PC-9 (cell line): ENCODE results near the gene SUCO. TPM values are rescaled to one million over a fixed set of nuclear protein-coding genes. Genes with fewer than 3 reads are reported as not detected.

ENCODE experiments used
- BruUV-seq: library from RNA; stranded (reverse); fragments of 400-500 nt; replicated peaks from 2 replicates; lab custom pipeline; 2021; lab: Mats Ljungman, UMichigan
- CTCF ChIA-PET: fragments of 300-600 bp; sonication (Branson Sonifier 250); formaldehyde crosslinking; loops from one replicate; lab custom pipeline; 2022; ENCODE audit warnings: antibody characterized with exemption; lab: Charles Lee
- POLR2A ChIA-PET: fragments of 300-600 bp; sonication (Branson Sonifier 250); formaldehyde crosslinking; loops from one replicate; lab custom pipeline; 2022; ENCODE audit warnings: antibody characterized with exemption; ENCODE audit not compliant: unreplicated experiment; lab: Charles Lee
- DNase-seq, 2 experiments: peaks; one replicate each; pipeline versions ENCODE4 v3.0.0 to v3.0.0-alpha.2; 2015 to 2022; ENCODE audit warnings: mixed read lengths in 1 of 2
- H2AFZ ChIP-seq: fragments of 200-600 bp; sonication (generic); 2 replicates; pipeline ENCODE4 v1.8.1; 2017; ENCODE audit warnings: antibody characterized with exemption
- H3F3A ChIP-seq: fragments of 200-600 bp; sonication (generic); 2 replicates; pipeline ENCODE4 v1.8.1; 2017; ENCODE audit warnings: antibody characterized with exemption, mild to moderate bottlenecking, low read depth; ENCODE audit not compliant: insufficient read depth
- H3K27ac ChIP-seq: fragments of 200-600 bp; sonication (generic); 2 replicates; pipeline ENCODE4 v1.6.1; 2016; ENCODE audit warnings: mixed run types
- H3K27me3 ChIP-seq: fragments of 200-600 bp; sonication (generic); 2 replicates; pipeline ENCODE4 v1.6.1; 2016; ENCODE audit warnings: low read depth, mixed run types; ENCODE audit not compliant: insufficient read depth
- H3K36me3 ChIP-seq: fragments of 200-600 bp; sonication (generic); 2 replicates; pipeline ENCODE4 v1.6.1; 2016; ENCODE audit warnings: low read depth, mixed run types
- H3K4me1 ChIP-seq: fragments of 200-600 bp; sonication (generic); replicated peaks from 2 replicates; pipeline ENCODE4 v1.6.1; 2016; ENCODE audit warnings: mixed run types; ENCODE audit not compliant: insufficient read depth
- H3K4me2 ChIP-seq: fragments of 200-600 bp; sonication (generic); 2 replicates; pipeline ENCODE4 v1.6.1; 2017; ENCODE audit warnings: mixed run types
- H3K4me3 ChIP-seq: fragments of 200-600 bp; sonication (generic); 2 replicates; pipeline ENCODE4 v1.6.1; 2016; ENCODE audit warnings: mixed run types
- H3K79me2 ChIP-seq: fragments of 200-600 bp; sonication (generic); 2 replicates; pipeline ENCODE4 v1.6.1; 2017; ENCODE audit warnings: low read depth, mixed run types
- H3K9me2 ChIP-seq: fragments of 200-600 bp; sonication (generic); 2 replicates; pipeline ENCODE4 v1.8.1; 2017; ENCODE audit warnings: mild to moderate bottlenecking; ENCODE audit not compliant: insufficient read depth
- H3K9me3 ChIP-seq: fragments of 200-600 bp; sonication (generic); 2 replicates; pipeline ENCODE4 v1.8.1; 2016; ENCODE audit warnings: low read depth; ENCODE audit not compliant: insufficient read depth
- H4K20me1 ChIP-seq: fragments of 200-600 bp; sonication (generic); 2 replicates; pipeline ENCODE4 v1.8.1; 2017; ENCODE audit not compliant: insufficient read depth
- CTCF ChIP-seq: fragments of 200-600 bp; sonication (generic); conservative IDR thresholded peaks from 2 replicates; pipeline ENCODE4 v1.6.1; 2017; ENCODE audit warnings: mixed run types, antibody characterized with exemption, mild to moderate bottlenecking, moderate library complexity
- EZH2 ChIP-seq: fragments of 200-600 bp; sonication (generic); IDR thresholded peaks from 2 replicates; pipeline ENCODE4 v1.8.0; 2017; ENCODE audit warnings: antibody characterized with exemption, low read depth
- intact Hi-C: fragments of 100-400 bp; cut with micrococcal nuclease; formaldehyde crosslinking; loops from one replicate; pipeline ENCODE4 v1.10.0; 2022; ENCODE audit not compliant: unreplicated experiment
- total RNA-seq: library from RNA; stranded (reverse); gene quantifications from 2 replicates; pipeline ENCODE4 v1.2.3, GENCODE V29; 2021

The SUCO gene
- total RNA-seq, 1 experiment from 2014 or later = 34.0 TPM

- Histone ChIP-seq H3F3A (no peaks in the 10 kb centered on the region), H3K79me2 (peaks cover 99% of the 10 kb centered on the region), H3K9me3 (no peaks in the 10 kb centered on the region), H4K20me1 (peaks cover 11% of the 10 kb centered on the region; the same call in 1 of the 2 replicates), H3K4me3 (no peak overlapping the region), H3K9me2 (no peaks in the 10 kb centered on the region), H3K4me1 (peaks cover 6% of the 10 kb centered on the region), H2AFZ (no peak overlapping the region), H3K36me3 (peaks cover 4% of the 10 kb centered on the region; the same call in 1 of the 2 replicates), H3K4me2 (no peak overlapping the region), H3K27me3 (no peaks in the 10 kb centered on the region), H3K27ac (no peak overlapping the region)
- TF ChIP-seq EZH2 (no peak), CTCF (no peak)
- no peak for DNase-seq
- intact Hi-C loops = no loop called here
- BruUV-seq = no TSS peak
- POLR2A ChIA-PET = no interaction called here
- CTCF ChIA-PET = no interaction called here
Measured at GRCh38 chr1:172540635-172541034, 7.7 kb downstream of the SUCO start.

GRCh38 chr1:172544481-172545104 is 11.6 kb downstream of the SUCO start:
- no peak overlapping the region for H2AFZ ChIP-seq
- ChIA-PET CTCF (no interaction called here), POLR2A (interaction anchor here (0.6 kb wide), 1 partner anchor 1765 kb away, joined by 4 read pairs; no protein-coding TSS in a partner anchor)
- intact Hi-C loops = no loop called here
- no peak overlapping the region for H3K4me3 ChIP-seq
- BruUV-seq = no TSS peak
- no peak overlapping the region for H3K4me2 ChIP-seq
- peaks cover 95% of the 10 kb centered on the region for H3K79me2 ChIP-seq
- H3K4me1 ChIP-seq = peaks cover 12% of the 10 kb centered on the region
- no peak for TF ChIP-seq EZH2
- no peak for TF ChIP-seq CTCF
- peaks cover 8% of the 10 kb centered on the region; the same call in 1 of the 2 replicates for H4K20me1 ChIP-seq
- H3F3A ChIP-seq = no peaks in the 10 kb centered on the region; the same call in 1 of the 2 replicates
- H3K27ac ChIP-seq = no peak overlapping the region
- DNase-seq = no peak
- H3K9me3 ChIP-seq = no peaks in the 10 kb centered on the region
- no peaks in the 10 kb centered on the region for H3K9me2 ChIP-seq
- H3K27me3 ChIP-seq = no peaks in the 10 kb centered on the region
- H3K36me3 ChIP-seq = no peaks in the 10 kb centered on the region

- peaks cover 16% of the 10 kb centered on the region; the same call in 1 of the 2 replicates for H4K20me1 ChIP-seq
- no peaks in the 10 kb centered on the region for H3K9me3 ChIP-seq
- H3K27me3 ChIP-seq = no peaks in the 10 kb centered on the region
- ChIA-PET POLR2A (no interaction called here), CTCF (no interaction called here)
- H3K4me1 ChIP-seq = peaks cover 19% of the 10 kb centered on the region
- no peak for DNase-seq
- no peak overlapping the region for H3K4me3 ChIP-seq
- peaks cover 95% of the 10 kb centered on the region for H3K79me2 ChIP-seq
- no peaks in the 10 kb centered on the region; the same call in 1 of the 2 replicates for H3F3A ChIP-seq
- no peak overlapping the region for H3K4me2 ChIP-seq
- H3K9me2 ChIP-seq = no peaks in the 10 kb centered on the region
- no peak overlapping the region for H3K27ac ChIP-seq
- no peak overlapping the region for H2AFZ ChIP-seq
- TF ChIP-seq CTCF (no peak), EZH2 (no peak)
- intact Hi-C loops = no loop called here
- H3K36me3 ChIP-seq = no peaks in the 10 kb centered on the region
- BruUV-seq = no TSS peak
Measured at GRCh38 chr1:172545396-172546004, 12.6 kb downstream of the SUCO start.
